HG03354 (cell line): ENCODE results near the gene GPR158.

Source experiments
- ATAC-seq: cut with Tn5 transposase; IDR thresholded peaks from one replicate; pipeline ENCODE4 v1.9.1; 2021; ENCODE audit warnings: mild to moderate bottlenecking; ENCODE audit not compliant: unreplicated experiment, poor library complexity, severe bottlenecking

The GPR158 gene

DNA sequence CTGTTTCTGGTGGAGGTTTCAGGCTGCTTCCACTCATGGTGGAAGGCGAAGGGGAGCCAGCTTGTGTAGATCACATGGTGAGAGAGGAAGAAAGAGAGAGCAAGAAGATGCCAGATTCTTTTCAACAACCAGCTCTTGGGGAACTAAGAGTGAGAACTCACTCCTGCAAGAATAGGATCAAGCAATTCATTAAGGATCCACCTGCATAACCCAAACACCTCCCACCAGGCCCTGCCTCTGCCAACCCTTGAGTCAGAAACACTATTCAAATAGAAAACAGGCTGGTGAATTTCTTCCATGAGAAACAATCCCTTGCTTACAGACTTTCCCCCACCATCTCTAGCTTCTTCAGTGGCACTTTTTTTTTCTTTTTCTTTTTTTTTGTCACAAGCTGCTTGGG, 317.2 kb downstream of the GPR158 start:
- ATAC-seq, result no peak

DNA sequence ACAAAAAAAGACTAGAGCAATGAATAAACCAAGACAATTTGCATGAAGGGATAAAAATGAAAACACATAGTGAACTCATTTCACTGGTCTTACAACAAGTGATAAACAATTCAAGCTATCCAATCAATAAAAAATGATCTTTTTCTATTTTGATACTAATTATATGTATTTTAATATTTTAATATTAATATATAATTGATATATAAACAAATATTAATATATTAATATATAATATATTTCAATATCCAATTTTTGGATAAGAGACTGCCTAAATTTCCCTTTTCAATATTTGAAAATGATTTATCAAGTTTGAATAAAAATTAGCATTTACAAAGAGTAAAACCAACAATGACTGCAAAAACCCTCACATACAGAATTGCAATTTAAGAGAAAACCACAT, 317.9 kb downstream of the GPR158 start:
- no peak for ATAC-seq

- ATAC-seq, result no peak
Observed at GRCh38 chr10:25493122-25493893, 318.5 kb downstream of the GPR158 start.

GRCh38 chr10:25497246-25497645, 322.4 kb downstream of the GPR158 start:
- no peak for ATAC-seq

GRCh38 chr10:25498645-25499044, 323.8 kb downstream of the GPR158 start:
- no peak for ATAC-seq

DNA sequence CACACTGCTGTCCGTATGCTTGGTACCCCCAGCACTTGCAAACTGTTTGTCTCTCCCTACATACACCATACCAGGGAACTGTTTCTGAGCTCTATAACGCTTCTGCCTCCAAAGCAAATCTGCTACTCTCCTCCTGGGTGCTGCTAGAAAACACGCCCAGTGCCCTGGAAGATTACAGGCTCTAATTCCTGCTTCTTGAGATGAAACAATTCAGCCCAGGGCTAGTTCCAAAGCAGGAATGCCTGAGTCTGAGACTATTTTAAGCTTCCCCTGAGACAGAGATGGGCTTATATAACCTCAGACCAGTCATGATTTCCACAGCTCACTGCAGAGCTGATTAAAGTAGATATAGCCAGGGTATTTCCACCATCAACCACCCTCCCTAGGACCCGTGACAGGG, 327.1 kb downstream of the GPR158 start:
- no peak for ATAC-seq

DNA sequence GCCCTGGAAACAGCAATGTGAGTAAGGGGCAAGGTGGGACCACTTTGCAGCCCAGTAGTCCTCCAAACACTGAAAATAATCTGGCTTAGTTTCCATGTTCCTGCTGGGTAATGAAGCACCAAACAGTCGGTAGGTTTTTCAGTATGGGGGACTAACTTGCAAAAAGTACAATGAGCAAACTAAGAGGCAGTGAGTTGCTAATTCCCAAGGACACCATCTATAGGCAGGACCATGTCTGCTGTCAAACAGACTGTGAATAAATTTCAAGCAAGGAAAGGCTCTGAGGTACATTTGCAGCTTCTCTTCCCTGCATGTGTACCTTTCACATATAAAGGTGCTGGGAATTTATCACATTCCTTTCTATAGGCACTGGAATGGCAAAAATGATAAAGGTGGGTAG, 327.7 kb downstream of the GPR158 start:
- ATAC-seq, result no peak

DNA sequence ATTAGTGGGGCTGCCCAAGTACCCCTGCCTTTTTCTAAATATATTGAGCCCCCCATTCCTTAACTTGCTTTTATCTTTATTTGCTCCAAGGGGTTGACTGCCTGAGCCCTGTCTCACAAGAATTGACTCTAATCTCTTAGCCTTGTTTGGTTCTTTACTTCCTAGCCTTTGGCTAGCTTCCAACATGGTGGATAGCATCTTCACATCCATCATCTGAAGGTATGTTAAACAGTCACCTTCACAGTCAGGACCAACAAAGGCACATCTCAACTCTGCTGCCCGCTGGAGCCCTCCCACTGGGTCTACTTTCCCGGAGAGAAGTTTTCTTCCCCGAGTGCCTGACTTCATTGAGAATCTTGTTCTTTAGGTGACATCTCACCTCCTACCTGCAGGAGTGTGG, 329.5 kb downstream of the GPR158 start:
- no peak for ATAC-seq

DNA sequence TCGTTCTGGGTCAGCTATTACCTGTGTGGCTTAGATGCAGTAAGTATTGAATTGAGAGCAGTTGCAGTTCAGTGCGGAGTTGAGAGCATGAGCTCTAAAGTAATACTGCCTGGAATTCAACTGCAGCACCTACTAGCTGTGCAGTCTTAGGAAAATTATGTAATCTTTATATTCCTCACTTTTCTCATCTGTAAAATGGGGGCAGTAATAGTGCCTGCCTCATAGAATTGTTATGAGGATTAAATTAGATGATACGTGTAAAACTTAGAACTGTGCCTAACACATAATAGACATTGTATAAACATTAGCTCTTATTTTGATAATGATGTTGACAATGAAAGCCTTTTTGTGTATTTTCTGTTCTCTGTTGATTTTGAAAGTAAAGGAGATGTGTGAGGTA, 330.0 kb downstream of the GPR158 start:
- ATAC-seq, result no peak

GRCh38 chr10:25505466-25505865, 330.7 kb downstream of the GPR158 start:
- no peak for ATAC-seq

GRCh38 chr10:25506821-25507335, 332.1 kb downstream of the GPR158 start:
- ATAC-seq, result no peak

DNA sequence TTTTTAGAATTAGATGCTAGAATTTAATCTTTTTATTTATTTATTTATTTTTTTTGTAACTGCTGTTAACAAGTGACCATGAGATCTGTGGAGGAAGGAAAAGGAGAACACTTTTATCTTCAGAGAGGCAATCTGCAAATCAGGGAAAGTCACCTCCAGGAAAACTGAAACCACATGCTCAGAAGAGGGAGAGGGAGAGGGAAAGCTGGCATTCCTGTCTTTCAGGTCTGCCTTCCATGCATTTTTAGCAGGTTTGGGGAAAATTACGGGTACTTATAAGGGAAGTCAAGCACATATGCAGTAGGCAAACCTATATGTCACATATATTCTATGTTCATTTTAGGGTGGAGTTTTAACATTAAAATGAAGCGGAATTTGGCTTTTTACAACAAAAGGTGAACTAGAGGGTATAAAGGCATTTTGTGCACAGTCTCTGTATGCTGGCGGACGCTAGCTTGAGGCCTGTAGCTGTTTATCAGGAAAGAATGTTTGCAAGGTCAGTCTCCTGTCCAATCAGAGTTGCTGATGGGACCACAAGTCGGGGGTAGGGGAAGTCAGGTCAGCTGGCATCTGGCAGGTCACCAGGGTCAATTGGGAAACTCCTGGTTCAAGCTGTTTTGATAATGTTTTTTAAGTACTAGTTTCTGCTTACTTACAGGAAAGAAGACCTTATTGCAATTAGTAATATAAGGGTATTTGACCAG, 333.5 kb downstream of the GPR158 start:
- ATAC-seq, result no peak

- ATAC-seq, result no peak
Observed at GRCh38 chr10:25509151-25509550, 334.4 kb downstream of the GPR158 start.

GRCh38 chr10:25522294-25522693, 347.5 kb downstream of the GPR158 start:
- ATAC-seq, result no peak

DNA sequence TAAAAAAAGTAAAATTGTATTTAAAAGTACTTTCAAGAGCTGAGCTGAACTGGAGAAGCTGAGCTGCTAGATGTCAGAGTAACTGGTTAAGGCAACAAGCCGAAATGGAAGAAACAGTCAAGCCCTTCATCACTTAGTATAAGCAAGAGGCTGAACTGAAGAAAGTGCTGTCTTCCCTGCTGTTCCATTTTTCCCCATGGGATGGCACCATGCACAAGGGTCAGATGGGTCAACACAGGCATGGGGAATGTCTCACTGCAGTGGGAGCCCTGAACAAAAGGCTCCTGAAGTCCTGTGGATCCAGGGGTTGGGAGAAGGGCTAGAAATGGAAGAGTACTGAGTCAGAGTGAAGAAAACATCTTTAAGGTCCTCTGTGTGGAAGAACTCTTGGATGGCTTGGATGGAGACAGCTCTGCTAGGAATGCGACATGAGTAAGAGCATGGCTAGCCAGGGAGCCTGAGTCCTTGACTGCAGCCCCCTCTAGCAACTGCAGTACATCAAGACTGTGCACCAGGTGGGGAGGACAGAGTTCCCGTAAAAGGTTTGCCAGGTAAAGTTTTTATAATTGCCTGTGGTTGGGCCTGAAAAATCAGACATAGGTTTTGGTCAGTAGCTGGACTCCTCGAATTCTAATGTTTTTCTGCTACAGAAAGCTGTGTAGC, 348.3 kb downstream of the GPR158 start:
- ATAC-seq, result no peak

DNA sequence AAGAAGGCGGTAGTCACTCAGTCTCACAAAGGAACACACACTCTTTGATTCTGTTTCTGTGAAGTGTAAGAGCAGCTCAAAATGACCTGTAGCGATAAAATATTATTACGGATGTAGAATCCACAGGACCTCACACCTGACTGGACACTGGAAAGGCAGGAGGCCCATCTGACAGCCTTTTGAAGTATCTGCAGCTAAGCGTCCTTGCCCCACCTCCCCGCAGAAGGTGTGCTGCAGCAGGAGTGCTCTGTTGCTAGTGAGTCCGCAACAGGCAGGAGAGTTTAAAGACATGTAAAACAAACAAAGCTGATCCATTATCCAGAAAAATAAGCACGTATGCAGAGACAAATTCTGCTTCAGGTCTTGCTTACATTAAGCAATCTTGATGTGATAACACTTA, 355.5 kb downstream of the GPR158 start:
- ATAC-seq, result no peak

DNA sequence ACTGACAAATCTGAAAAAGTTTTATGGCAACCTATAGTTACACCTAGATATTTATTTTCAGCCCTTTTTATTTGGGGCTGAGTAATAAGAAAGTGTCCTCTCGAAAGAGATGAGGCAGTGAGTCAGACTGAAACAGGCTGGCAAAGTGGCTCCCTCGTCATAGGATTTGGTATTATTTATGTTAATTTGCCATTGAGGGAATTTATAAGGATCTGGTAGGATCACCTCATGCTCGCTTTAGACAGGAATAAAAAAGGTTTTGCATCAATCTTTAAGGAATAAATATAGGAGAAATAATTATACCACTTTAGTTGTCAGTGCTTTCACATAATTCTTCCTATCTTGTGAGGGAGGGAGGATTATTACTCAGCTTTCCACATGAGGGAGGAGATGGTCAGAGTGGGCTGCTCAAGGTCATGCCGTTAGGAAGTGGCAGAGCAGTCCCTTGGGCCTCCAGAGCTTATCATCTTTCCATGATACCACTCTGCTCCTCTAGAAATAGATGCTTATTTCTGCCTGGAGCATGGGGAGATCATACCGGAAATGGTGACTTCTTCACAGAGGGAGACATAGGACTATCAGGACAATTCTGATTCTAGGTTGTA, 356.8 kb downstream of the GPR158 start:
- no peak for ATAC-seq

DNA sequence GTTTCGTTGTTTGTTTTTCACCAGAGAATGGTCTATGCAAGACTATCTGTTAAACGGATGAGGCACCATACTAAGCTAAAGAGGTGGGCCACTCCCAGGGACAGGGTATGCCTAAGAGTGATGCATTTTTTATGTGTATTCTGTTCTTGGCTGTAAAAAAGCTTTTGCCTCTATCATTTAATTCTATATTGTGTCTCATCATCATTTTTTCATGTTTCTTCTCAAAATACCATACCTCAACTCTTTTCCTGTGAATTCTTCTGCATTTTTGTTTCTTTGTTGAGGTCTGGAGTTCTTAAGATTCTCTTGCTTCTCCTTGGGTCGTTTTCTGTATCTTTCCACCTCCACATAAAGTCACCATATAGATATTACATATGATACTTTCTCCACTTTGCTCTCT, 357.4 kb downstream of the GPR158 start:
- no peak for ATAC-seq

DNA sequence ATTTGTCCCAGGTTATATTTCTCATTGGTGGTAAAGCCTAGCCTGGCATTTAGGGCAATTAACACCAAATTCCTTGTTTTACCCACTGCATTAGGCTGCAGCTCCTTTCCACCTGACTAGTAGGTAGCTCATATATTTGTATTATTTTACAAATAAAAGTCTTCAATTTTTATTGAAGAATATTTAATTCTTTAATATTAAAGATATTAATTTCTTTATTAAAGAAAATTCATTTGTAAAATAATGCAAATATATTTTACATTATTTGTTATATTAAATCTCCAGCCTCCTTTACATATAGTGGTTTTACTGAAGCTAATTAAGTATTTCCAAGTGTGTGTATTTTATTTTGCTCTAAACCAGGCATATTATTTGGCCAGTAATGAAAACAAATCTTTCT, 361.2 kb downstream of the GPR158 start:
- no peak for ATAC-seq

DNA sequence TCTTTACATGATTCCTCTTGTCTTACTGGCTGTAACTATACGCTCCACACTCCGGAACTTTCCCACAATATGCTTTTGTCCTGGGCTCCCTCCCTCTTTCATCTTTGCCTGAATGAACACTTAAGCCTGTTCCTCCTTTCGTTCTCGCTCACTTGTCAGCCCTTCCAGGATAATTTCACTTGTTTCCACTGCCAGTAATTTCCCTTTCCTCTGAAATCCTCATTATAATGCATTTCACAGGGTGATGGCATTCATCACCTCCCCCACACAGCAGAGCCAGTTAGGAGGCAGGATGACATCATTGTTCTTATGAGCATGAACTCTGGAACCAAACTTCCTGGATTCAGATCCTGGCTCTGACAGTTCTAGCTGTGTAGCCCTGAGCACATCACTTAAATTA, 372.6 kb downstream of the GPR158 start:
- ATAC-seq, result no peak
